OCI-LY1 (cell line): ENCODE results near the gene RABL6.

Experiments
- H2AFZ ChIP-seq: fragments of 200-600 bp; sonication (generic), shearing (Covaris generic); 2 replicates; pipeline ENCODE4 v1.6.0; 2014; ENCODE audit warnings: antibody characterized with exemption, mild to moderate bottlenecking, low read length
- H3F3A ChIP-seq: fragments of 200-600 bp; sonication (generic), shearing (Covaris generic); 2 replicates; pipeline ENCODE4 v1.6.0; 2014; ENCODE audit warnings: mild to moderate bottlenecking, antibody characterized with exemption, low read length, moderate library complexity; ENCODE audit not compliant: insufficient read depth
- H3K27ac ChIP-seq: fragments of 200-600 bp; sonication (generic); 2 replicates; pipeline ENCODE4 v1.5.1; 2014; ENCODE audit warnings: low read length, mixed run types, mild to moderate bottlenecking, low read depth; ENCODE audit not compliant: poor library complexity, severe bottlenecking
- H3K27me3 ChIP-seq: fragments of 200-600 bp; sonication (generic); 2 replicates; pipeline ENCODE4 v1.6.0; 2014; ENCODE audit warnings: antibody characterized with exemption, mild to moderate bottlenecking, low read length, moderate library complexity; ENCODE audit not compliant: insufficient read depth
- H3K36me3 ChIP-seq: fragments of 200-600 bp; sonication (generic); 2 replicates; pipeline ENCODE4 v1.6.1; 2014; ENCODE audit warnings: mild to moderate bottlenecking, antibody characterized with exemption, low read length, moderate library complexity, mixed read lengths; ENCODE audit not compliant: insufficient read depth
- H3K4me1 ChIP-seq: fragments of 200-600 bp; sonication (generic); 2 replicates; pipeline ENCODE4 v1.5.1; 2014; ENCODE audit warnings: mild to moderate bottlenecking, low read length, moderate library complexity; ENCODE audit not compliant: insufficient read depth, severe bottlenecking
- H3K4me2 ChIP-seq: fragments of 200-600 bp; sonication (generic), shearing (Covaris generic); 2 replicates; pipeline ENCODE4 v1.6.1; 2014; ENCODE audit warnings: low read length
- H3K4me3 ChIP-seq: fragments of 200-600 bp; sonication (generic); 2 replicates; pipeline ENCODE4 v1.5.1; 2014; ENCODE audit warnings: low read length, low read depth, mild to moderate bottlenecking, mixed read lengths; ENCODE audit not compliant: poor library complexity, severe bottlenecking
- H3K79me2 ChIP-seq: fragments of 200-600 bp; shearing (Covaris generic); 2 replicates; pipeline ENCODE4 v1.6.1; 2016; ENCODE audit warnings: mixed run types, low read length, mixed read lengths; ENCODE audit not compliant: insufficient read depth
- H3K9ac ChIP-seq: fragments of 200-600 bp; sonication (generic), shearing (Covaris generic); 2 replicates; pipeline ENCODE4 v1.6.1; 2014; ENCODE audit warnings: mild to moderate bottlenecking, low read length, mixed read lengths
- H3K9me2 ChIP-seq: fragments of 200-600 bp; sonication (generic), shearing (Covaris generic); 2 replicates; pipeline ENCODE4 v1.6.1; 2014; ENCODE audit warnings: low read depth, mild to moderate bottlenecking, low read length, mixed read lengths
- H3K9me3 ChIP-seq: fragments of 200-600 bp; shearing (Covaris generic); 2 replicates; pipeline ENCODE4 v1.6.1; 2014; ENCODE audit warnings: low read length, mixed read lengths
- H4K20me1 ChIP-seq: fragments of 200-600 bp; sonication (generic), shearing (Covaris generic); 2 replicates; pipeline ENCODE4 v1.6.0; 2016; ENCODE audit warnings: mild to moderate bottlenecking, low read length; ENCODE audit not compliant: insufficient read depth
- CTCF ChIP-seq: fragments of 200-600 bp; sonication (generic), shearing (Covaris generic); IDR thresholded peaks from 2 replicates; pipeline ENCODE4 v1.5.1; 2017; ENCODE audit warnings: mild to moderate bottlenecking, antibody characterized with exemption, low read length, moderate library complexity, mixed read lengths
- EZH2 ChIP-seq: fragments of 200-600 bp; sonication (generic), shearing (Covaris generic); IDR thresholded peaks from 2 replicates; pipeline ENCODE4 v1.8.0; 2017; ENCODE audit warnings: borderline replicate concordance, mixed run types, mild to moderate bottlenecking, antibody characterized with exemption, low read length, moderate library complexity, mixed read lengths

RABL6 gene

GRCh38 chr9:136803551-136804508 lies 3.9 kb upstream of the RABL6 start:
- TF ChIP-seq CTCF = no peak
- no peak for TF ChIP-seq EZH2
- Histone ChIP-seq H3K9me2 (no peaks in the 10 kb centered on the region), H3K27ac (no peak overlapping the region)

GRCh38 chr9:136804509-136805206 lies 3.1 kb upstream of the RABL6 start:
- no peak overlapping the region for H2AFZ ChIP-seq
- no peak overlapping the region for H3K9ac ChIP-seq
- no peaks in the 10 kb centered on the region for H3F3A ChIP-seq
- peaks cover 12% of the 10 kb centered on the region for H3K79me2 ChIP-seq
- H3K9me2 ChIP-seq = no peaks in the 10 kb centered on the region
- H3K27me3 ChIP-seq = no peaks in the 10 kb centered on the region
- H3K9me3 ChIP-seq = no peaks in the 10 kb centered on the region
- H3K4me2 ChIP-seq = no peak overlapping the region
- no peak overlapping the region for H3K4me3 ChIP-seq
- no peaks in the 10 kb centered on the region for H4K20me1 ChIP-seq
- no peak overlapping the region for H3K27ac ChIP-seq
- TF ChIP-seq CTCF (no peak), EZH2 (no peak)
- H3K36me3 ChIP-seq = peaks cover 21% of the 10 kb centered on the region
- H3K4me1 ChIP-seq = peaks cover 42% of the 10 kb centered on the region

More at GRCh38 chr9:136803551-136804508, 3.9 kb upstream of the RABL6 start:
- H3F3A ChIP-seq = no peaks in the 10 kb centered on the region
- no peak overlapping the region for H3K4me2 ChIP-seq
- H3K4me1 ChIP-seq = peaks cover 38% of the 10 kb centered on the region
- no peaks in the 10 kb centered on the region for H4K20me1 ChIP-seq
- no peak overlapping the region for H3K9ac ChIP-seq
- H3K79me2 ChIP-seq = peaks cover 4% of the 10 kb centered on the region
- no peak overlapping the region for H2AFZ ChIP-seq
- no peaks in the 10 kb centered on the region for H3K9me3 ChIP-seq
- H3K4me3 ChIP-seq = no peak overlapping the region
- peaks cover 6% of the 10 kb centered on the region; the same call in 1 of the 2 replicates for H3K27me3 ChIP-seq
- H3K36me3 ChIP-seq = peaks cover 14% of the 10 kb centered on the region

GRCh38 chr9:136805207-136805740 lies 2.5 kb upstream of the RABL6 start:
- no peaks in the 10 kb centered on the region for H3K27me3 ChIP-seq
- H2AFZ ChIP-seq = no peak overlapping the region
- peaks cover 28% of the 10 kb centered on the region for H3K36me3 ChIP-seq
- H3F3A ChIP-seq = no peaks in the 10 kb centered on the region
- peaks cover 18% of the 10 kb centered on the region for H3K79me2 ChIP-seq
- H3K4me3 ChIP-seq = no peak overlapping the region
- no peaks in the 10 kb centered on the region for H4K20me1 ChIP-seq
- H3K4me1 ChIP-seq = peaks cover 44% of the 10 kb centered on the region
- no peak for TF ChIP-seq EZH2
- no peak for TF ChIP-seq CTCF
- no peaks in the 10 kb centered on the region for H3K9me3 ChIP-seq
- no peaks in the 10 kb centered on the region for H3K9me2 ChIP-seq
- H3K4me2 ChIP-seq = no peak overlapping the region
- no peak overlapping the region for H3K27ac ChIP-seq
- no peak overlapping the region for H3K9ac ChIP-seq
